ENCODE measurements around the gene SNRPA.
"Not testable (repeated sequence)": the region's sequence is repeated elsewhere in the genome, so short reads cannot be mapped to it uniquely, and the experiment has no call there.

Gene SNRPA

DNA sequence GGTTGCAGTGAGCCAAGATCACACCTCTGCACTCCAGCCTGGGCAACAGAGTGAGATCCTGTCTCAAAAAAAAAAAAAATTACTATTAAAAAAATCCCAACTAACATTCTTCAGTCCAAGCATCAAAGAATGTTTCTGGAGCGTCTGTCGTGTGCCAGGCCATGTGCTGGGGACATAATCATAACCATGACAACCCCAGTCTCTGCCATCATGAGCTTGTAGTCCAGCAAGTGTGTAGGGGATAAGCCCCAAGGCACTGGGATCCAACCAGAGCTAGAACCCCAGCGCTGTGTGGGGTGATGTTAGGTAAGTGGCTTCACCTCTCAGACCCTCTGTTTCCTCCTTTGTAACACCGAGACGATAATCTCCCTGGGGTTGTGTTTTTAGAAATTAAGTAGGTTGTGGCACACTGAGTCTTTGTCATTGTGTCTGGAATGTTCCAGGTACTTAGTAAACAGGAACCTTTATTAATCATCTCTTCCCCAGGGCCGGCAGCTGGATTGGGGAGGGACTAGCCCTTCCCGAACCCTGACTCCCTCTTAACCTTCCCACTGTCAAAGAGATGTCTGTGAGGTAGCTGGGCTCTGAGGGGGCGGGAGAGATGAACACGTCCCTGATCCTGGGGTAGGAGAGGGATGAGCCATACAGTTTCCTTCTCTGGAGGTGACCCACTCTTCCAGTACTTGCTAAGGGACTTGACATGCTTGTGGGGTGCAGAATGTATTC, 28.9 kb upstream of the SNRPA start:
- DNase-seq: no peak

DNA sequence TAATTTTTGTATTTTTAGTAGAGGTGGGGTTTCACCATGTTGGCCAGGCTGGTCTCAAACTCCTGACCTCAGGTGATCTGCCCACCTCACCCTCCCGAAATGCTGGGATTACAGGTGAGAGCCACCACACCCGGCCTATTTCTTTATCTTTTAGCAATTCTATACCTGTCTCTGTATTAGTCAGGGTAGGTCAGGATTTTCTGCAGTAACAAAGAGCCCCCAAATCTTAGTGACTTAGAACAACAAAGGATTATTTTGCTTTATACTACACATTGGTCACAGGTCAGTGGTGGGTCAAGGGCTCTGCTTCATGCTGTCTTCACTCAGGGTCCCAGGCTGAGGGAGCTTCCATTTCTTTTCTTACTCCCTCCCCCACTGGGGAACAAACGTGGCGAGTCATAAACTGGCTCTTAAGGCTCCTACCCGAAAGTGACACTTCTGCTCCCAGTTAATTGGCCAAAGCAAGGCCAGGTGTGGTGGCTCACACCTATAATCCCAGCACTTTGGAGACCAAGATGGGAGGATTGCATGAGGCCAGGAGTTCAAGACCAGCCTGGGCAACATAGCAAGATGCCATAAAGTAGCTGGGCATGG, 27.2 kb upstream of the SNRPA start:
- no peak for DNase-seq

DNA sequence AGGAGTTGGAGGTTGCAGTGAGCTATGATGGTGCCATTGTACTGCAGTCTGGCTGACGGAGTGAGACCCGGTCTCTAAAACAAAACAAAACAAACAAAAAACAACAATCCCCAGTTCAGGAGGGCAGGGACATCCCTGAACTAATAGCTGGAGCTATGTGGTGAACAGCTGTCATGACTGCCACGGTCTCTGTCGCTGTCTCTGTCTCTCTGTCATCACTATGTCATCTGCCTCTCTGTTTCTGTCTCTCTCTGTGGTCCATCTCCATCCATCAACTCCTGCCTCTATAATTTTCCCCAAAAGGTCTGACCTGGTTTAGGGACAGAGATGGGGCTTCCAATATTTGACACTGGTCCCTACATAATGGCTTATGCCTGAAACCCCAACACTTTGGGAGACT, 26.7 kb upstream of the SNRPA start:
- DNase-seq: no peak

DNA sequence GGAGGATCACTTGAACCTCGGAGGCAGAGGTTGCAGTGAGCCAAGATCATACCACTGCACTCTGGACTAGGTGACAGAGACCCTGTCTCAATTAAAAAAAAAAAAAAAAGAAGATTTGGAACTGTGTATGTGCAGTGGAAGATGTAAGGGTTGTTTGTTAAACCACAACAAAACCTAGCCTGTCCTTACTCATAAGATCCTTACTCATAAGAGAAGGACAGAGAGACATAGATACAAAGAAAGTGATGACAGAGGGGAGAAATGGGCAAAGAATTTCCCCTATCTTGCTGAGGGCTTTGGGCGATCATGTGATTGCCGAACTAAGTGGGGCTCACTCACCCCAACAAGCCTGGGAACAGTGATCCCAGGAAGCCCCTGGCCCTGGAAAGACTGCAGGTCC, 26.1 kb upstream of the SNRPA start:
- no peak for DNase-seq

DNA sequence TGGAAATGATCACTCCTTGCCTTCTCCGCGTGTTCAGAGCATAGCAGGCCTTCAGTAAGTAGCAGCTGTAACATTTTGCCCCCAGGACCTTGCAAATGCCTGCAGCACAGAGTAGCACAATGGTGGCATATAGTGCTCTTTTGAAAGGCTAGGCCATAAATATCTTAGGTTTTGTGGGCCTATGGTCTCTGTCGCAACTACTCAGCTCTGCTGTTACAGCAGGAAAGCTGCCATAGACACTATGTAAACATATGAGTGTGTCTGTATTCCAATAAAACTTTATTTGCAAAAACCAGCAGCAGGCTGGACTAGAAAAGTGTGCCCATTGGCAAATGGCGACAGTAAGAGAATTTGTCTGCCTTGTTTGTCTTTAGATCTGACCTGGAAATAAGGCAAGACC, 24.7 kb upstream of the SNRPA start:
- no peak for DNase-seq

DNA sequence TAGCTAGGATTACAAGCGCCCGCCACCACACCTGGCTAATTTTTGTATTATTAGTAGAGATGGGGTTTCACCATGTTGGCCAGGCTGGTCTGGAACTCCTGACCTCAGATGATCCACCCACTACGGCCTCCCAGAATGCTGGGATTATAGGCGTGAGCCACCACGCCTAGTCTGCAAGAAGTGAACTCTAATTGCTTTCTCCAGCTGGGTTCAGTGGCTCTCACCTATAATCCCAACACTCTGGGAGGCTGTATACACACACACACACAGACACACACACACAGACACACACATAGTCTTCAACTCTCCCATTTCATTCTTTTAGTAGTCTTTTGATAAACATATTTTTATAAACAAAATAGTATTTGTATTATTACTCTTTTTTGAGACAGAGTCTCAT, 20.9 kb upstream of the SNRPA start:
- not testable (repeated sequence) for DNase-seq

DNA sequence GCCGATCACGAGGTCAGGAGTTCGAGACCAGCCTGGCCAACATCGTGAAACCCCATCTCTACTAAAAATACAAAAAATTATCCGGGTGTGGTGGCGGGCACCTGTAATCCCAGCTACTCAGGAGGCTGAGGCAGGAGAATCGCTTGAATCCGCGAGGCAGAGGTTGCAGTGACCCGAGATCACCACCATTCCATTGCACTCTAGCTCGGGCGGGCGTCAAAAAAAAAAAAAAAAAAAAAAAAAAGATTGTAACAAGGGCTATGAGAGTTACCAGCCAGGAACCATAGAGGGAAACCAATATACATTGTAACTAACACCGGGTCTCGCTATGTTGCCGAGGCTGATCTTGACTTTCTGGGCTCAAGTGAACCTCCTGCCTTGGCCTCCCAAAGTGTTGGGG, 18.7 kb upstream of the SNRPA start:
- DNase-seq: not testable (repeated sequence)

DNA sequence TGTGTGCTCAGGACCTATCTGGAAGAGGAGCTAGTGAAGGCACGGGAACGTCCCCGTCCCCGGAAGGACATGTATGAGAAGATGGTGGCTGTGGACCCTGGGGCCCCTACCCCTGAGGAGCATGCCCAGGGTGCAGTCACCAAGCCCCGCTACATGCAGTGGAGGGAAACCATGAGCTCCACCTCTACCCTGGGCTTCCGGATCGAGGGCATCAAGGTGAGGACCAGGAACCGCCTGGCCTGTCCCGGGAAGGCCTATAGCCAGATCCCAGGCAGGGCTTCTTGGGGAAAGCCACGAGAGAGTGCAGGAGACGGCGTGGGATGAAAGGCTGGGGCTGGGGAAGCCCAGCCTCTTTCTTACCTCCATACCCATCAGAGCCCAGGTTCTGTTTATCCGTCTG, 17.9 kb upstream of the SNRPA start:
- DNase-seq: no peak

DNA sequence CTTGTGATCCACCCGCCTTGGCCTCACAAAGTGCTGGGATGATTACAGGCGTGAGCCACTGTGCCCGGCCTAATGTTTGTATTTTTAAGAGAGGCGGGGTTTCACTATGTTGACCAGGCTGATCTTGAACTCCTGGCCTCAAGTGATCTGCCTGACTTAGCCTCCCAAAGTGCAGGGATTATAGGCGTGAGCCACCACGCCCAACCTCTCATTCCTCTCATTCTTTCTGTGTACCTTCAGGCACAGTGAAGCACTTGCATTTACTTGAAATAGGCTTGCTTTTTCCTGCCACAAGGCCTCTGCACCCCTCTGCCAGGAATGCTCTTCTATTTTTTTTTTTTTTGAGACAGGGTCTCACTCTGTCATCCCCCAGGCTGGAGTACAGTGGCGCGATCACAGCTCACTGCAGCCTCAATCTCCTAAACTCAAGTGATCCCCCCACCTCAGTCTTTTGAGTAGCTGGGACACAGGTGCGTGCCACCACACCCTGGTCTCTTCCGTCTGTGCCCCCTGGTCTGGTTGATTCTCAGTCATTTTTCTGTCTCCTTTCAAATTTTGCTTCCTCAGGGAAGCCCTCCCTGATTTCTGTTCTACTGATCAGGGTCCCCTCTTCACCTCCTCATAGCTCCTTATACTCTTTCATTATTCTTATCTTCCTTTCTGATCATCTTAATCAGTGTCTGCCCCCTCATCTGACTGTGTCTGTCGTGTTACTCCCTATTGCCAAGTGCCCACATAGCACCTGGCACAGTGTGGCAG, 15.8 kb upstream of the SNRPA start:
- DNase-seq: no peak

DNA sequence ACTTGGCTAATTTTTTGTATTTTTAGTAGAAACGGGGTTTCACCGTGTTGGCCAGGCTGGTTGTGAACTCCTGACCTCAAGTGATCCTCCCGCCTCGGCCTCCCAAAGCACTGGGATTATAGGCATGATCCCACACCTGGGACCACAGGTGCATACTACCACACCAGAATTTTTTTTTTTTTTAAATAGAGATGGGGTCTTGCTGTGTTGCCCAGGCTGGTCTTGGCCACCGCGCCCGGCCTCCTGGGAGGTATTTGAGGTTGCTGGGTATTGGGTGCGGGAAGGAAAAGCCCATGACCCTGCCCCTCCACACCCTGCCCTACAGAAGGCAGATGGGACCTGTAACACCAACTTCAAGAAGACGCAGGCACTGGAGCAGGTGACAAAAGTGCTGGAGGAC, 14.3 kb upstream of the SNRPA start:
- DNase-seq: no peak

DNA sequence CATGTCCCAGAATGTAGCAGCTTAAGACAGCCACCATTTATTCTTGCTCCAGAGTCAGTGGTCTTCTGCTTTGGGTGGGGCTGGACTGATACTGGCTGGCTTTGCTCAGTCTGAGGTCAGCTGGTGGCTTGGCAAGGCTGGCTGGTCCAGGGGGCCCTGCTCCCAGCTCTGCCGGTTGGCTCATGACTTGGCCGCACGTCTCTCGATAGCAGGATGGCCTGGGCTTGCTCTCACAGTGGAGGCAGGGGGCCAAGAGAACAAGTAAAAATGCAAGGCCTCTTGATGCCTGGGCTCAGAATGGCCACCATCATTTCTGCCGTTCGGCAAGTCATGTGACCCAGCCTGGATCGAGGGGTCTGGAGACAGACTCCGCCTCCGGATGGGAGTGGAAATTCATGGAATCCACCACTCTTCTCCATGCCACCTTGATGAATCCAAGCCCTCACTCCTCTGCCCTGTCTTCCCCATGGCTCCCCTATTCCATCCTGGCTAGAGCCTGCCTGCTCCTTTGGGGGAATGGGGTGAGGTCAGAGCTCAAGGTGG, 13.8 kb upstream of the SNRPA start:
- DNase-seq: no peak

DNA sequence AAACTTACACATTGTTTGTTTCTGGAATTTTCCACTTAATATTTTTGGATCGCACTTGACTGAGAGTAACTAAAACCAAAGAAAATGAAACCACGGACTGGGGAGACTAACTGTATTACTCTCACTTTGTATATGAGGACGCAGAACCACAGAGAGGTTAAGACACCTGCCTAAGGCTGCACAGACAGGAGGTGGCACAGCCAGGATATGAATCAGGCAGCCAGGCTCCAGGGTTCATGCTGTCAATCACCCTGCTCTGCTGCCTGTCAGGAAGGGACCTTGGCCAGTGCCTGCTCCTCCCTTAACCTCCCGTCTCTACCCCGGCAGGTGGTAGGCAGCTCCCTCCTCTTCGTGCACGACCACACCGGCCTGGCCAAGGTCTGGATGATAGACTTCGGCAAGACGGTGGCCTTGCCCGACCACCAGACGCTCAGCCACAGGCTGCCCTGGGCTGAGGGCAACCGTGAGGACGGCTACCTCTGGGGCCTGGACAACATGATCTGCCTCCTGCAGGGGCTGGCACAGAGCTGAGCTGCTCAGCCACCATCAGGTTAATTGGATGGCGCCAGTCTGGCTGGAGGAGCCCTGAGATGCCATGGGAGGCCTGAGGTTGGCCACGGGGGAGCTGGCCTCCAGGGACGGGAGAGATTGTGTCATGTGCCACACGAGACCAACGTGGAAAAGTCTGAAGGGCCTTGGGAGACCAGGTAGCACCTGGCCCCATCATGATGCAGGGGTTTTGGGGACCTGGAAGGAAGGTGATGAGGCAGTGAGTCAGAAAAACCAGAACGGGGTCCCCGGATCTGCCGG, 11.8 kb upstream of the SNRPA start:
- DNase-seq: no peak

DNA sequence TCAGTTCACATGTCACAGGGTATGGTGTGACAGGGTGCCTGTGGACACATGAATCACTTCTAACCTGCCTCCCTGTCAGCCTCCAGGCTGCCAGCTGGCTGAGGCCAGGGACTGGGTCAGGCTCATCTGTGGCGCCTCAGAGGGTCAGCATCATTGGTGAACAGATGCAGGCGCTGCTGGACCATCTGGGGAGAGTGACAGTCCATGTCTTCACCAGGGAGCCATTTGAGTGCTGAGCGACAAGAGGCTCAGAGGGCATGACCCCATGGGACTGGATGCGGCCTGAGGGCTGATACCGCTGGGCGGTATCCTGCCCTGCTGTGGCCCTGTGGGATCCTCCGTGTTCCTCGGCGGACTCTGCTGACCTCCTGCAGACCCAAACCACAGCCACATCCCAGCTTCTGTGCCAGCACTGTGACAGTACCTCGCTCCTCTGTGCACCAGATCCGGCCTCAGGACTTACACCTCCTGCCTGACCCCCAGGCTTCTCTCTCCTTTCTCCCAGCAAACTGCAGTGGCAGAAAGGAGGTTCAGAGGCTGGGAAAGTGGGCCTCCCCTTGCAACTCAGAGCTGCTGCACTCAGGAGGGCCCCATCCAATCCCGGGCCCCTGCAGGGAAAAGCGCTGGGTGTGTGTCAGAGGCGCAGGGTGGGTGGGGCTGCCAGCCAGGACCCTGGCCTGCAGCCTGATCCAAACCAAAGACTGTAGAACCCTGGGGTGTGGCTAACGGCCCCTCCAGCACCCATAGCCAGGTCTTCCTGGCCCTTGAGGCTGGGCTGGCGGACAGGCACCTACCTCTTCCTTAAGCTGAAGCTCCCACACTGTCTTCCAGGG, 10.9 kb upstream of the SNRPA start:
- no peak for DNase-seq

DNA sequence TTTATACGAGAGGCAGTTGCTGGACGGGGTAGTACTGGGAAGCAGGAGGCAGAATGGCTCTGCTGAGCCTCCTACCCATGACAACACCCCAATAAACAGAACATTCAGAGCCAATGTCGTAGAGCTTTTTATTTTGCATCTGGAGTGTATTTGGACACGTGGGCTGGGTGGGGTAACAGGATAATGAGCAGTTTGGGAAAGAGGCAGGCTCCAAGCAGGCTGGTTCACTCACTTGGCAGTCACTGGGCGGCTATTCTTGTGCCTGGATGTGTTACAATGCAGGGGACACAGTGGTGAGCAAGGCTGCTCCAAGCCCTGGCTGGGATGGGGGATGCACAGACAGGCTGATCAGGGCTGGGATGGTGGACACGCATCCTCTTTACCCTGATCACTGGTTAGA, 10.3 kb upstream of the SNRPA start:
- DNase-seq: no peak

DNA sequence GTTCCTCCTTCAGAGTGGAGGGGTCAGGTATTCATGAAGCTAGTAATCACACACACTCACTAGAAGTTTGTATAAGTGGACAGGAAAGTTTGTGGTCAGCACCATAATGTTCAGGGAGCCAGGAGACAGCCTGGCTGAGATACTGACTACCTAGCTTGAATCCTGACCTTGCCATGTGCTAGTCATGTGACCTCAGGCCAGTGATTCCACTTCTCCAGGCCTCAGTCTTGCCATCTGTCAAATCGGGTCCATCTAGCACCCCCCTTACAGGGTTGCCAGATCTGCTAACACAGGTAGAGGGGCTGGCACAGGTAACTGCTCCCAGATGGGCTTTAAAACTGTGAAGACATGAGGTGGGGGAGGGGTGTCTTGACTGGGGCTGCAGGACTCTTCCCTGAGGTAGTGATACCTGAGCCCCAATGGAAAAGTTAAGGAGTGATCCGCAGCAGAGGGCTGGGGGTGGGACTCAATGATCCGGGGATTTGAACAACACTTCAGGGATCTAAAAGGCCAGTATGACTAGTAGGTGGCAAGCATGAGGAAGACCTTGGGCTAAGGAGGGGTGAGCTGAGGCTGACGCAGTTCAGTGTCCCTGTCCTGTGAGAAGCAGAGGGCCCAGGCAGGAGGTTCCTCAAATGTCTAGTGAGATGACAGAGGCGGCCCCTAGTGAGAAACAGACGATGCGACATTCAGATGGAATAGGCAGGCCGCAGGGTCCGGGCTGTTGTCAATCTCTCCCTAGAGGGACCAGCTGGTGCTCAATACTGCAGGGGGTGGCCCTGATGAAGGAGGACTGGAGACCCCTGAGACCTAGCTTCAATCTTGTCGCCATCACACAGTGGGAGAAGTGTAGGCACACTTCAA, 9.2 kb upstream of the SNRPA start:
- no peak for DNase-seq

DNA sequence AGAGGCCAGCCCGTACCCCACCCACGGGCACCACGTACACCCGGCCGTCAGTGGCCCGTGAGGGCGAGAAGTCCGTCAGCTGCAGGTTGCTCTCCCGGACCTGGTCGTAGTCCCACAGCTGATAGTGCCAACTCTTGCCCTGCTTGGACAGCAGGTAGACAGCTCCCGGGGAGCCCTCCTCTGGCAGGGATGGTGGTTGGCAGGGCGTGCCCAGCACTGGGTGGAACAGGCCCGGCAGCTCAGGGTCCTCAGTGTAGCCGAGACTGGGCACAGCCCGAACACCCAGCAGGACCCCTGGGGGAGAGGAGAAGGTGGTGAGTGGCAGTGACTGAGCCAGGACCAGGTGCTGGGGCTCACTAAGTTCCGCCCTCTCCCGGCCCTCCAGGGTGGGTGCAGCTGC, 8.5 kb upstream of the SNRPA start:
- DNase-seq: no peak

DNA sequence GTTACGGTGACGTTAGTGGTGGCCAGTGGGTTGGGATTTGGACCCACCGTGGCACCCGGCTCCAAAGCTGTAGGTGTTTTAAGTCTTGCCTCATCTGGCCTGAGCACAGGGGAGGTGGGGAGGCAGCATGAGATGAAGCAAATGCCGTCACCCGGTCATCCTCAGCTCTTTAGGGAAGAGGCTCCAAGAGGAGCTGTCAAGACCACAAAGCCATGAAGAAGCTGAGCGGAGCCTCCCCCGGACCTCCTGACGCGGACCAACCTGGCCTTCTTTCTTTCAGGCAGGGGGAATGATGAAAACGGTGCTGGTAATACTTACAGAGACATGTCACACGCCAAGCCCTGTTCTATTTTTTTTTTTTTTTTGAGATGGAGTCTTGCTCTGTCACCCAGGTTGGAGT, 8.1 kb upstream of the SNRPA start:
- no peak for DNase-seq

DNA sequence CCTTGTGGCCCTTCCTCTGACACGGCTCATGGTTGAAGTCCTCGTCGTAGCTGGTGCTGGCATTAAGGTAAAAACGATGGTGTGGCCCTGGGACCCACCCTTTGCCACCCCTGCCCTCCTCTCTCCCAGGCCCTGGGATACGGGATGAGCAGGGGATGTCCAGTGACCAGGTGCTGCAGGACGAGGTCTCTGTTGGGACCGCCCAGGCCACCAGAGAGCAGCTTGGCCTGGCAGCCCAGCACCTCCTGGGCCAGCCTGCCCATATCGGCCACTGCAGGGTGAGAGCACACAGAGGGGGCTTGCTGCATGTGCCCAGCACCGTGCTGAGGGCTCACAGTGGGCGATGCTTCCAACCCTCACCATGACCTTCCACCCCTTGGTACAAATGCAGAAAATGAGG, 7.1 kb upstream of the SNRPA start:
- no peak for DNase-seq

DNA sequence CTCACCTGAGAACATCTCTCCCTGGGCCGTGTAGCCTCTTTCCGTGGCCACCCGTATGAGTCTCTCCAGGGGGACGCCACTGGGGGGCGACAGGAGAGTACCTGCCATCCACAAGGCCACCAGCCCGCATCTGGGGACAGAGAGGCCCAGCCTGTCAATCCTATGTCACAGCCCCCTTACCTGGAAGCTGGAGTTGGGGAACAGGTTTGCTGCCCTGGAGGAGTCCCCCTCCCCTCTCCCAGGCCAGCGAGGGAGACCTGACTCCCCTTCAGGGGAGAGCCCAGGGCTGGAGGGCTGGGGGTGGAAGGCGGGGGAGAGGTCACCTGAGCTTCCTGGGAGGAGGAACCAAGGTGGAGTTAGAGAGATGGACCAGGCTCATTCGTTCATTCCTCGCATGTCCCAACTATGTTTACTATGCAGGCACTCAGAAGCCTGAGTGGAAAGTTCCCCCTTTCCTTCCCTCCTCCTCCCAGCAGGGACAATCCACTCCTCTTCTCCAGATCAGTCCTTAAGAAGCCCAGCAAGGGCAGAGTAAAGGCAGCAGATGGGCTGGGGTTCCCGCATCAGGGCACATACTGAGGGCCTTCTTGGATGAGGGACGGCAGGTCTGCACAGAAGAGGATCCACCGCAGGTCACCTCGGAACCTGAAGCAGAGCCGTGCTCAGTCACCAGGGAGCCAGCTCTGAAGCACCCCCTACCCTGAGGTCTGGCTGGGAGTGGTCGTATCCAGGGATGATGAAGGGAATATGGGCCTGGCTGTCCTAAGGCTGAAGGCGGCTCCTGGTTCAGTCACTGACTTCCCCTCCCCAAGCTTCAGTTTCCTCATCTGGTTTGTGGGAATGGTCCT, 6.2 kb upstream of the SNRPA start:
- DNase-seq: no peak

DNA sequence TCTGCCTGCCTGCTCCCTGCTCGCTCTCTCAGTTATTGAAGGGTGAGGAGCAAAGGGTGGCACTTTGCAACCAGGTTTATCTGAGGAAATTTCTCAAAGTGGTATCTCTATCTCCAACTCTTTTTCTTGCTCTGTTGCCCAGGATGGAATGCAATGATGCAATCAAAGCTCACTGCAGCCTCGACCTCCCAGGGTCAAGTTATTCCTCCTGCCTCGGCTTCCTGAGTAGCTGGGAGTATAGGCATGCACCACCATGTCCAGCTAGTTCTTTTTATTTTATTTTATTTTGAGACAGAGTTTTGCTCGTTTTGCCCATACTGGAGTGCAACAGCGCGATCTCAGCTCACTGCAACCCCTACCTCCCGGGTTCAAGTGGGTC, 5.6 kb upstream of the SNRPA start:
- no peak for DNase-seq
